Measurements from ENCODE around the gene USP3.

Gene USP3

DNA sequence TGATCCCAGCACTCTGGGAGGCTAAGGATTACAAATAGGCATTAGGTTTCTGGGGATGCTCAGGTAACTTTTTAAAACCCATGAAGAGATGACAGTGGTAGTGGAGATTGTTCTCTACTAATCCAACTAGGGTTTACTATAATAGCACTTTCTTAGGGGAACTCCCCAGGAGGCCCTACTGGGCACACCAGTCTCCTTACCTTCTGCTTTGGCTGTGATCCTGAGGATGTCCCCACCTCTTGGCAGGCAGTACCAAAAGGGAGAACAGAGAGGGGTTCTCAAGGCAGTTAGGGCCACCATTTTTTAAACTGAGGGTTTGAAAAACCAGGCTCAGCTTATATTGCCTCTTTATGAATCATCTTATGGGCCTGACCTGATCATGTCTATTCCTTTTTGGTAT lies 77.8 kb downstream of the USP3 start:
- no peak overlapping the region for H2BK15ac ChIP-seq (ENCODE audit: low read length)
- no peak overlapping the region for H3K18ac ChIP-seq (ENCODE audit: low read length)
- no peak overlapping the region for H2BK5ac ChIP-seq (ENCODE audit: low read length)
- H2BK120ac ChIP-seq (ENCODE audit: low read depth, low read length) = no peak overlapping the region
- no peak overlapping the region for H3K23ac ChIP-seq (ENCODE audit: low read depth, low read length, poor library complexity)
- DNase-seq (ENCODE audit: low spot score) = no peak
- no peak overlapping the region for H2BK12ac ChIP-seq (ENCODE audit: low read length)
- no peaks in the 10 kb centered on the region for H3K4me1 ChIP-seq (ENCODE audit: control insufficient read depth in 2 of 2, insufficient read depth in 1 of 2, low read depth in 1 of 2, low read length in 2 of 2)
- H4K8ac ChIP-seq (ENCODE audit: low read depth, low read length) = no peak overlapping the region
- H3K4ac ChIP-seq (ENCODE audit: low read length) = no peak overlapping the region
- H2AK5ac ChIP-seq (ENCODE audit: low read depth, low read length) = no peak overlapping the region
- H3K36me3 ChIP-seq (replicated peaks in 1 of 2; ENCODE audit: control insufficient read depth in 2 of 2, insufficient read depth in 2 of 2, low read length in 2 of 2) = peaks cover 2 to 93% of the 10 kb centered on the region in 2 donors
- no peak overlapping the region for H4K91ac ChIP-seq (ENCODE audit: low read depth, low read length, poor library complexity)
- no peak overlapping the region for H3K9ac ChIP-seq (ENCODE audit: low read depth, low read length, poor library complexity)
- H3K27ac ChIP-seq (replicated peaks; ENCODE audit: low read length) = no peak overlapping the region
- H2AFZ ChIP-seq (ENCODE audit: low read length) = no peak overlapping the region
- H3K4me3 ChIP-seq (ENCODE audit: low read length in 2 of 2) = no peak overlapping the region
- no peak overlapping the region for H3K4me2 ChIP-seq (ENCODE audit: insufficient read depth, low read length, poor library complexity, severe bottlenecking)
- no peak overlapping the region for H3K14ac ChIP-seq (ENCODE audit: low read length)
- H3K27me3 ChIP-seq (ENCODE audit: control insufficient read depth in 3 of 3, insufficient read depth in 3 of 3, low read depth in 1 of 3, low read length in 3 of 3) = no peaks in the 10 kb centered on the region
- H3K9me3 ChIP-seq (replicated peaks in 1 of 2; ENCODE audit: control insufficient read depth in 2 of 2, insufficient read depth in 1 of 2, low read depth in 1 of 2, low read length in 2 of 2) = peaks cover 0 to 14% of the 10 kb centered on the region in 2 donors
- no peaks in the 10 kb centered on the region for H3K79me1 ChIP-seq (ENCODE audit: low read depth, low read length)

DNA sequence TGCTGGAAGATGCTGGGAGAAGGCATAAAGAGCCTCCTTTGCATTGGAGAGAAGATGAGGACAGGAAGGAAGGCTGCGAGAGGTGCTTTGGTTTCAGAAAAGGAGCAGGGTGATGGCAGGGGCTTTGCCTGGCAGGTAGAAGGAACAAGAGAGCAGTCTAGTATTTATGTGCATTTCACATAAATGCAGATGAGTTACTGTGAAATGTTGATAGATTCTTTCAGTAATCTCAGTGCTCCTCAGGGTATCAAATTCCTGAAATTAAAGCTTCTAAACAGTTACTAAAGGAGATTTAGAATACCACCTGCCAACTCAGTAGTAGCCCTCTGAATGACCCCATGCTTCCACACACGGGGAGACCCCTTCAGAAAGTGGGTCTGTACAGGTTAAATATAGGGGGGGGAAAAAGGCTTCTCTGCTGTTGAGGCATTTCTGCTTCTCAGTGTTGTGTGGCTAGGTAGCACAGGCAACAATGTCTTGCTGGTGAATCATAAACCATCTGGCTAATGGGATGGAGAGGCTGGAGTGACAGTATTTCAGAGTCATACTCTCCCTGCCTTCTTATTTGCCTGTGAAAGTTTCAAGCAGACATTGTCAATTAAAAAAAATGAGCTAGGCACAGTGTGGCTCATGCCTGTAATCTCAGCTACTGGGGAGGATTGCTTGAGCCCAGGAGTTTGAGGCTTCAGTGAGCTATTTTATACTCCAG lies 78.5 kb downstream of the USP3 start:
- no peak overlapping the region for H2AK5ac ChIP-seq (ENCODE audit: low read depth, low read length)
- no peak overlapping the region for H2BK12ac ChIP-seq (ENCODE audit: low read length)
- H4K8ac ChIP-seq (ENCODE audit: low read depth, low read length) = no peak overlapping the region
- H4K91ac ChIP-seq (ENCODE audit: low read depth, low read length, poor library complexity) = no peak overlapping the region
- H3K9me3 ChIP-seq (replicated peaks in 1 of 2; ENCODE audit: control insufficient read depth in 2 of 2, insufficient read depth in 1 of 2, low read depth in 1 of 2, low read length in 2 of 2) = peaks cover 0 to 14% of the 10 kb centered on the region in 2 donors
- H3K79me1 ChIP-seq (ENCODE audit: low read depth, low read length) = no peaks in the 10 kb centered on the region
- H3K4ac ChIP-seq (ENCODE audit: low read length) = no peak overlapping the region
- H2BK5ac ChIP-seq (ENCODE audit: low read length) = no peak overlapping the region
- no peak overlapping the region for H3K14ac ChIP-seq (ENCODE audit: low read length)
- no CpG with 5 or more reads among the region's 2 CpGs for WGBS, 2 donors (ENCODE audit: extremely low coverage in 2 of 2, insufficient read length in 2 of 2, insufficient replicate concordance in 1 of 2)
- no peak overlapping the region for H3K4me3 ChIP-seq (ENCODE audit: low read length in 2 of 2)
- H3K4me1 ChIP-seq (ENCODE audit: control insufficient read depth in 2 of 2, insufficient read depth in 1 of 2, low read depth in 1 of 2, low read length in 2 of 2) = no peaks in the 10 kb centered on the region
- H3K27ac ChIP-seq (replicated peaks; ENCODE audit: low read length) = no peak overlapping the region
- H2BK15ac ChIP-seq (ENCODE audit: low read length) = no peak overlapping the region
- no peak overlapping the region for H2BK120ac ChIP-seq (ENCODE audit: low read depth, low read length)
- H3K27me3 ChIP-seq (ENCODE audit: control insufficient read depth in 3 of 3, insufficient read depth in 3 of 3, low read depth in 1 of 3, low read length in 3 of 3) = no peaks in the 10 kb centered on the region
- no peak overlapping the region for H2AFZ ChIP-seq (ENCODE audit: low read length)
- H3K4me2 ChIP-seq (ENCODE audit: insufficient read depth, low read length, poor library complexity, severe bottlenecking) = no peak overlapping the region
- no peak for DNase-seq (ENCODE audit: low spot score)
- no peak overlapping the region for H3K9ac ChIP-seq (ENCODE audit: low read depth, low read length, poor library complexity)
- H3K36me3 ChIP-seq (replicated peaks in 1 of 2; ENCODE audit: control insufficient read depth in 2 of 2, insufficient read depth in 2 of 2, low read length in 2 of 2) = peaks cover 2 to 93% of the 10 kb centered on the region in 2 donors
- H3K23ac ChIP-seq (ENCODE audit: low read depth, low read length, poor library complexity) = no peak overlapping the region
- H3K18ac ChIP-seq (ENCODE audit: low read length) = no peak overlapping the region

DNA sequence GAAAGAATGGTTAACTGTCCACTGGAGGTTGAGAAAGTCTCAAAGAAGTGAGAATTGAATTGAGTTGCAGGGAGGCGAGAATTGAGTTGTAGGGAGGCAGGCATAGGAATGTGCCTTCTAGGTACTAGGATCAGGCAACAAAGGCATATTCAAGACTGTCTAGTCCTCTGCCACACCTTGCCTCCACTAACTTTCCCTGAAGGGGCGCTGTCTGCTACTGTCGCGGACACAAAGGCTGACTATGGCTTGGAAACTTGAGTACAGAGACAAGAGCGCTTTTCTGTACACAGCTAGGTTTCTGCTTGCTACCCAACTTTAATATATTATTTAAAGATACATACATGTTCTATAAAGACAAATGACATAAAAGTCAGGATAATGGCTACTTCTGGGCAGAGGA lies 82.4 kb downstream of the USP3 start:
- Histone ChIP-seq H3K9ac (ENCODE audit: low read depth, low read length, poor library complexity) (no peak overlapping the region), H3K4me3 (ENCODE audit: low read length in 2 of 2) (no peak overlapping the region)
- no peak for DNase-seq (ENCODE audit: low spot score)

DNA sequence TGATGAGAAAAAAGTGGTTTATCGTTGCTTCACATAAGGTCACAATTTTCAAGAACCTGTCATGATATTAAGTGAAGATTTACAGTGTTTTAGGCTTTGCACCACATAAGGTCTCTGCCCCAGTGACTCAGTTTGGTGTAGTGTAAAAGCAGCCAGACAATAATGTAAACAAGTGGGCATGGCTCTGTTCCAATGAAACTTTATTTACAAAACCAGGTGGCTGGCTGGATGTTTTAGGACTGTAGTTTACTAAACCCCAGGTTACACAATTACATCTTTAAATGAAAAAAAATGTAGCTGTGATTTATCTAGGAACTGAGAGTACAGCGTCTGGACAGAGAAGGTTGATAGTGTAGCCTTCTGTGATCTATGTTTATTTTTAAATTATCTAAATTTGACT lies 83.1 kb downstream of the USP3 start:
- H3K4me2 ChIP-seq (ENCODE audit: insufficient read depth, low read length, poor library complexity, severe bottlenecking) = no peak overlapping the region
- H3K4me3 ChIP-seq (ENCODE audit: low read length in 2 of 2) = no peak overlapping the region
- H3K4me1 ChIP-seq (ENCODE audit: control insufficient read depth in 2 of 2, insufficient read depth in 1 of 2, low read depth in 1 of 2, low read length in 2 of 2) = no peaks in the 10 kb centered on the region
- H2BK120ac ChIP-seq (ENCODE audit: low read depth, low read length) = no peak overlapping the region
- H4K91ac ChIP-seq (ENCODE audit: low read depth, low read length, poor library complexity) = no peak overlapping the region
- no peak overlapping the region for H3K23ac ChIP-seq (ENCODE audit: low read depth, low read length, poor library complexity)
- H2AFZ ChIP-seq (ENCODE audit: low read length) = no peak overlapping the region
- H3K9ac ChIP-seq (ENCODE audit: low read depth, low read length, poor library complexity) = no peak overlapping the region
- no peak overlapping the region for H2AK5ac ChIP-seq (ENCODE audit: low read depth, low read length)
- H3K79me1 ChIP-seq (ENCODE audit: low read depth, low read length) = no peaks in the 10 kb centered on the region
- no peak overlapping the region for H3K14ac ChIP-seq (ENCODE audit: low read length)
- no peak overlapping the region for H3K4ac ChIP-seq (ENCODE audit: low read length)
- no CpG with 5 or more reads among the region's 2 CpGs for WGBS, 2 donors (ENCODE audit: extremely low coverage in 2 of 2, insufficient read length in 2 of 2, insufficient replicate concordance in 1 of 2)
- H3K36me3 ChIP-seq (replicated peaks in 1 of 2; ENCODE audit: control insufficient read depth in 2 of 2, insufficient read depth in 2 of 2, low read length in 2 of 2) = peaks cover 12 to 98% of the 10 kb centered on the region in 2 donors
- H2BK15ac ChIP-seq (ENCODE audit: low read length) = no peak overlapping the region
- H2BK12ac ChIP-seq (ENCODE audit: low read length) = no peak overlapping the region
- peaks cover 0 to 14% of the 10 kb centered on the region in 2 donors for H3K9me3 ChIP-seq (replicated peaks in 1 of 2; ENCODE audit: control insufficient read depth in 2 of 2, insufficient read depth in 1 of 2, low read depth in 1 of 2, low read length in 2 of 2)
- no peak overlapping the region for H3K27ac ChIP-seq (replicated peaks; ENCODE audit: low read length)
- no peaks in the 10 kb centered on the region for H3K27me3 ChIP-seq (ENCODE audit: control insufficient read depth in 3 of 3, insufficient read depth in 3 of 3, low read depth in 1 of 3, low read length in 3 of 3)
- H4K8ac ChIP-seq (ENCODE audit: low read depth, low read length) = no peak overlapping the region
- no peak overlapping the region for H3K18ac ChIP-seq (ENCODE audit: low read length)
- no peak for DNase-seq (ENCODE audit: low spot score)
- no peak overlapping the region for H2BK5ac ChIP-seq (ENCODE audit: low read length)

More for the DNA sequence above, 82.4 kb downstream of the USP3 start:
- no peak overlapping the region for H2BK5ac ChIP-seq (ENCODE audit: low read length)
- H3K79me1 ChIP-seq (ENCODE audit: low read depth, low read length) = no peaks in the 10 kb centered on the region
- H3K14ac ChIP-seq (ENCODE audit: low read length) = no peak overlapping the region
- no peak overlapping the region for H4K91ac ChIP-seq (ENCODE audit: low read depth, low read length, poor library complexity)
- no peak overlapping the region for H4K8ac ChIP-seq (ENCODE audit: low read depth, low read length)
- no peaks in the 10 kb centered on the region for H3K4me1 ChIP-seq (ENCODE audit: control insufficient read depth in 2 of 2, insufficient read depth in 1 of 2, low read depth in 1 of 2, low read length in 2 of 2)
- H2BK15ac ChIP-seq (ENCODE audit: low read length) = no peak overlapping the region
- no peak overlapping the region for H3K23ac ChIP-seq (ENCODE audit: low read depth, low read length, poor library complexity)
- no peak overlapping the region for H2AK5ac ChIP-seq (ENCODE audit: low read depth, low read length)
- no peaks in the 10 kb centered on the region for H3K27me3 ChIP-seq (ENCODE audit: control insufficient read depth in 3 of 3, insufficient read depth in 3 of 3, low read depth in 1 of 3, low read length in 3 of 3)
- peaks cover 0 to 14% of the 10 kb centered on the region in 2 donors for H3K9me3 ChIP-seq (replicated peaks in 1 of 2; ENCODE audit: control insufficient read depth in 2 of 2, insufficient read depth in 1 of 2, low read depth in 1 of 2, low read length in 2 of 2)
- no CpG with 5 or more reads among the region's 5 CpGs for WGBS, 2 donors (ENCODE audit: extremely low coverage in 2 of 2, insufficient read length in 2 of 2, insufficient replicate concordance in 1 of 2)
- H3K27ac ChIP-seq (replicated peaks; ENCODE audit: low read length) = no peak overlapping the region
- H3K18ac ChIP-seq (ENCODE audit: low read length) = no peak overlapping the region
- no peak overlapping the region for H3K4me2 ChIP-seq (ENCODE audit: insufficient read depth, low read length, poor library complexity, severe bottlenecking)
- H2BK12ac ChIP-seq (ENCODE audit: low read length) = no peak overlapping the region
- no peak overlapping the region for H3K4ac ChIP-seq (ENCODE audit: low read length)
- H2AFZ ChIP-seq (ENCODE audit: low read length) = no peak overlapping the region
- peaks cover 12 to 98% of the 10 kb centered on the region in 2 donors for H3K36me3 ChIP-seq (replicated peaks in 1 of 2; ENCODE audit: control insufficient read depth in 2 of 2, insufficient read depth in 2 of 2, low read length in 2 of 2)
- H2BK120ac ChIP-seq (ENCODE audit: low read depth, low read length) = no peak overlapping the region
